Measurements from ENCODE around the gene NEK7.

DNA sequence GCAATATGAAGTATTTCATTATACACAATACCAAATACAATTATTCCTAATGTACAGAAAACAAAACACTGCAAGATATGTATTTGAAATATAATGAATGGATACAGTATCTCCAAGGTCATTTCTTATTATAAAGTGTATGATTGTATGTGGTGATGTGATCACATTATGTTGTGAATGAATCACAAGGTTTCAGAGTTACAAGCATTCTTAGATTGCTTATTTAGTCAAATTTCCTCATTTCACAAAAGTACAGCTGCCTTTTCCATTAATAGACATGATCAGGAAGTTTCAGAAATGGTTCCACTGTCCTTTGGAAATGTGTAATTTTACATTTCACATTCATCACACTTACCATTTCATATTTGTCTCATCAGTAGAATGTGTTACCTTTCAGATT lies 28.3 kb upstream of the NEK7 start:
- TF ChIP-seq EZH2 (IDR thresholded peaks at IDR 0.05; ENCODE audit: low read length, unreplicated experiment): no peak
- TF ChIP-seq CTCF (conservative IDR thresholded peaks at IDR 0.05; ENCODE audit: low read depth, low read length): no peak
- TF ChIP-seq EZH2phosphoT487 (IDR thresholded peaks at IDR 0.05; ENCODE audit: borderline replicate concordance, low read length): no peak

Measured in PC-3 (cell line).